Mesenchymal stem cell (in vitro differentiated cells and primary cell): ENCODE results near the gene LIN9.

ENCODE experiments used
- DNase-seq: peaks from one replicate; pipeline ENCODE4 v3.0.0-alpha.2; 2013
- H2AFZ ChIP-seq: one replicate; pipeline ENCODE4 v1.6.1; 2013; ENCODE audit warnings: low read depth, mild to moderate bottlenecking, control low read depth, inconsistent platforms, low read length, moderate library complexity
- H2AK5ac ChIP-seq: 2 replicates; pipeline ENCODE4 v1.6.1; 2013; ENCODE audit warnings: low read length, moderate library complexity, mild to moderate bottlenecking, inconsistent platforms; ENCODE audit not compliant: severe bottlenecking
- H2BK120ac ChIP-seq: one replicate; pipeline ENCODE4 v1.6.1; 2013; ENCODE audit warnings: low read depth, mild to moderate bottlenecking, inconsistent platforms, low read length, moderate library complexity
- H2BK12ac ChIP-seq, 2 experiments: one replicate each; pipeline ENCODE4 v1.6.1; 2013; ENCODE audit warnings: inconsistent platforms in 2 of 2, low read length in 2 of 2, mild to moderate bottlenecking in 2 of 2, moderate library complexity in 2 of 2, control low read depth in 1 of 2
- H2BK15ac ChIP-seq: one replicate; pipeline ENCODE4 v1.6.1; 2013; ENCODE audit warnings: mild to moderate bottlenecking, low read depth, inconsistent platforms; ENCODE audit not compliant: poor library complexity, severe bottlenecking
- H2BK5ac ChIP-seq: 2 replicates; pipeline ENCODE4 v1.6.1; 2013; ENCODE audit warnings: low read depth, mild to moderate bottlenecking, low read length, control low read depth, inconsistent platforms; ENCODE audit not compliant: poor library complexity, severe bottlenecking
- H3K14ac ChIP-seq, 2 experiments: one replicate each; pipeline ENCODE4 v1.6.1; 2013; ENCODE audit warnings: inconsistent platforms in 2 of 2, low read length in 2 of 2, control low read depth in 1 of 2, mild to moderate bottlenecking in 1 of 2, moderate library complexity in 1 of 2
- H3K18ac ChIP-seq, 2 experiments: one replicate each; pipeline ENCODE4 v1.6.1; 2013; ENCODE audit warnings: inconsistent platforms in 2 of 2, low read length in 2 of 2, control low read depth in 1 of 2, low read depth in 1 of 2, mild to moderate bottlenecking in 1 of 2
- H3K23ac ChIP-seq, 2 experiments: one replicate each; pipeline ENCODE4 v1.6.1; 2013; ENCODE audit warnings: inconsistent platforms in 2 of 2, low read length in 2 of 2, mild to moderate bottlenecking in 2 of 2, moderate library complexity in 2 of 2, control low read depth in 1 of 2
- H3K27ac ChIP-seq: 2 replicates; pipeline ENCODE4 v1.5.1; 2013; ENCODE audit warnings: mild to moderate bottlenecking, moderate library complexity, low read length, control low read depth, inconsistent platforms; ENCODE audit not compliant: poor library complexity, severe bottlenecking
- H3K27me3 ChIP-seq, 2 experiments: 2 replicates each; pipeline versions ENCODE4 v1.6.1 to v1.7.0; 2013; ENCODE audit warnings: low read length in 2 of 2, mild to moderate bottlenecking in 2 of 2, moderate library complexity in 2 of 2, control low read depth in 1 of 2, inconsistent platforms in 1 of 2; ENCODE audit not compliant: control insufficient read depth in 1 of 2, insufficient read depth in 1 of 2
- H3K36me3 ChIP-seq, 2 experiments: 2 replicates each; pipeline versions ENCODE4 v1.6.1 to v1.7.0; 2013; ENCODE audit warnings: low read length in 2 of 2, control low read depth in 1 of 2, inconsistent platforms in 1 of 2, low read depth in 1 of 2, mild to moderate bottlenecking in 1 of 2; ENCODE audit not compliant: insufficient read depth in 2 of 2, control insufficient read depth in 1 of 2
- H3K4ac ChIP-seq, 2 experiments: one replicate each; pipeline ENCODE4 v1.6.1; 2013; ENCODE audit warnings: inconsistent platforms in 2 of 2, low read length in 2 of 2, mild to moderate bottlenecking in 2 of 2, moderate library complexity in 2 of 2, control low read depth in 1 of 2, low read depth in 1 of 2
- H3K4me1 ChIP-seq: 2 replicates; pipeline ENCODE4 v1.6.1; 2013; ENCODE audit warnings: low read depth, low read length, control low read depth; ENCODE audit not compliant: control insufficient read depth, insufficient read depth
- H3K4me2 ChIP-seq: 2 replicates; pipeline ENCODE4 v1.6.1; 2013; ENCODE audit warnings: low read length, mild to moderate bottlenecking, inconsistent platforms; ENCODE audit not compliant: poor library complexity, severe bottlenecking
- H3K4me3 ChIP-seq, 2 experiments: 2 replicates each; pipeline versions ENCODE4 v1.5.1 to v1.7.0; 2013; ENCODE audit warnings: low read length in 2 of 2, mild to moderate bottlenecking in 2 of 2, control low read depth in 1 of 2, low read depth in 1 of 2; ENCODE audit not compliant: insufficient read depth in 1 of 2
- H3K79me1 ChIP-seq: replicated peaks from 2 replicates; pipeline ENCODE4 v1.6.1; 2013; ENCODE audit warnings: mild to moderate bottlenecking, control low read depth, low read length, inconsistent platforms; ENCODE audit not compliant: poor library complexity, severe bottlenecking
- H3K9ac ChIP-seq: 2 replicates; pipeline ENCODE4 v1.7.0; 2013; ENCODE audit warnings: mild to moderate bottlenecking, low read length, moderate library complexity
- H3K9me3 ChIP-seq: 2 replicates; pipeline ENCODE4 v1.7.0; 2013; ENCODE audit warnings: mild to moderate bottlenecking, low read length; ENCODE audit not compliant: control insufficient read depth
- H4K8ac ChIP-seq: one replicate; pipeline ENCODE4 v1.6.1; 2013; ENCODE audit warnings: inconsistent platforms, mild to moderate bottlenecking, low read length, moderate library complexity
- H4K91ac ChIP-seq: one replicate; pipeline ENCODE4 v1.6.1; 2013; ENCODE audit warnings: mild to moderate bottlenecking, low read length, inconsistent platforms
- WGBS: methylation state at CpG from one replicate; pipeline ENCODE4 v1.1.7; 2013; ENCODE audit warnings: mixed read lengths; 5-methylcytosine and 5-hydroxymethylcytosine counted together

LIN9 gene

GRCh38 chr1:226292874-226293552 lies 16.0 kb downstream of the LIN9 start:
- Histone ChIP-seq H3K27me3 (no peaks in the 10 kb centered on the region), H3K4me2 (no peak overlapping the region), H2BK15ac (no peak overlapping the region), H2AK5ac (no peak overlapping the region), H2BK12ac (no peak overlapping the region), H3K18ac (no peak overlapping the region), H4K91ac (no peak overlapping the region), H3K23ac (no peak overlapping the region), H3K9me3 (no peaks in the 10 kb centered on the region), H2BK5ac (no peak overlapping the region), H2AFZ (no peak overlapping the region), H3K79me1 (peaks cover 4% of the 10 kb centered on the region), H4K8ac (no peak overlapping the region), H3K9ac (no peak overlapping the region), H3K14ac (no peak overlapping the region), H3K4me1 (no peaks in the 10 kb centered on the region), H2BK120ac (no peak overlapping the region), H3K36me3 (peaks cover 0 to 6% of the 10 kb centered on the region in 2 experiments), H3K4ac (no peak overlapping the region), H3K4me3 (no peak overlapping the region), H3K27ac (no peak overlapping the region)
- WGBS: no CpG with 5 or more reads among the region's 2 CpGs
- no peak for DNase-seq

GRCh38 chr1:226287587-226287986 lies 21.4 kb downstream of the LIN9 start:
- no peak overlapping the region for H2BK12ac ChIP-seq
- H3K79me1 ChIP-seq: peaks cover 2% of the 10 kb centered on the region
- no peak overlapping the region for H3K4ac ChIP-seq
- H3K27me3 ChIP-seq: no peaks in the 10 kb centered on the region
- DNase-seq: no peak
- H2BK120ac ChIP-seq: no peak overlapping the region
- H3K36me3 ChIP-seq: no peaks in the 10 kb centered on the region
- no peak overlapping the region for H3K23ac ChIP-seq
- no peaks in the 10 kb centered on the region for H3K9me3 ChIP-seq
- H3K18ac ChIP-seq: no peak overlapping the region
- H2AK5ac ChIP-seq: no peak overlapping the region
- H3K9ac ChIP-seq: no peak overlapping the region
- 100% methylated on average over 3 of the region's 4 CpGs for WGBS
- no peak overlapping the region for H4K8ac ChIP-seq
- no peak overlapping the region for H3K14ac ChIP-seq
- H4K91ac ChIP-seq: no peak overlapping the region
- H2BK5ac ChIP-seq: no peak overlapping the region
- H2AFZ ChIP-seq: no peak overlapping the region
- H3K4me1 ChIP-seq: no peaks in the 10 kb centered on the region
- no peak overlapping the region for H3K4me2 ChIP-seq
- H2BK15ac ChIP-seq: no peak overlapping the region
- H3K4me3 ChIP-seq: no peak overlapping the region
- H3K27ac ChIP-seq: no peak overlapping the region

- Histone ChIP-seq H3K9me3 (no peaks in the 10 kb centered on the region), H4K91ac (no peak overlapping the region), H3K27ac (no peak overlapping the region), H3K9ac (no peak overlapping the region), H3K14ac (no peak overlapping the region), H4K8ac (no peak overlapping the region), H3K4ac (no peak overlapping the region), H3K4me2 (no peak overlapping the region), H3K27me3 (no peaks in the 10 kb centered on the region), H2AK5ac (no peak overlapping the region), H2BK120ac (no peak overlapping the region), H2AFZ (no peak overlapping the region), H2BK5ac (no peak overlapping the region), H2BK12ac (no peak overlapping the region), H3K36me3 (no peaks in the 10 kb centered on the region), H3K4me3 (no peak overlapping the region), H3K79me1 (no peaks in the 10 kb centered on the region), H3K18ac (no peak overlapping the region), H3K4me1 (no peaks in the 10 kb centered on the region), H3K23ac (no peak overlapping the region), H2BK15ac (no peak overlapping the region)
- WGBS: no CpG with 5 or more reads among the region's 1 CpG
- no peak for DNase-seq
Observed at GRCh38 chr1:226281058-226281457, 27.9 kb downstream of the LIN9 start.

- no peak overlapping the region for H2BK12ac ChIP-seq
- 100% methylated on average over 4 of the region's 5 CpGs for WGBS
- H3K9ac ChIP-seq: no peak overlapping the region
- no peak overlapping the region for H2AK5ac ChIP-seq
- H2AFZ ChIP-seq: no peak overlapping the region
- H3K27ac ChIP-seq: no peak overlapping the region
- no peaks in the 10 kb centered on the region for H3K4me1 ChIP-seq
- H4K91ac ChIP-seq: no peak overlapping the region
- H3K18ac ChIP-seq: no peak overlapping the region
- no peak overlapping the region for H3K14ac ChIP-seq
- H2BK5ac ChIP-seq: no peak overlapping the region
- H3K9me3 ChIP-seq: no peaks in the 10 kb centered on the region
- H4K8ac ChIP-seq: no peak overlapping the region
- H3K79me1 ChIP-seq: no peaks in the 10 kb centered on the region
- H3K27me3 ChIP-seq: no peaks in the 10 kb centered on the region
- H2BK15ac ChIP-seq: no peak overlapping the region
- H3K23ac ChIP-seq: no peak overlapping the region
- no peak for DNase-seq
- no peak overlapping the region for H2BK120ac ChIP-seq
- H3K4me2 ChIP-seq: no peak overlapping the region
- H3K4me3 ChIP-seq: no peak overlapping the region
- H3K36me3 ChIP-seq: no peaks in the 10 kb centered on the region
- H3K4ac ChIP-seq: no peak overlapping the region
Observed at GRCh38 chr1:226279498-226279897, 29.5 kb downstream of the LIN9 start.
